ENCODE results near the gene ANKRD12.

ANKRD12 gene

GRCh38 chr18:9199681-9200080 is 63.1 kb downstream of the ANKRD12 start:
- no peak overlapping the region for H3K4me3 ChIP-seq (ENCODE audit: low read depth, low read length)
- DNase-seq (ENCODE audit: low read depth), result no peak
- TF ChIP-seq, protein P1, sequence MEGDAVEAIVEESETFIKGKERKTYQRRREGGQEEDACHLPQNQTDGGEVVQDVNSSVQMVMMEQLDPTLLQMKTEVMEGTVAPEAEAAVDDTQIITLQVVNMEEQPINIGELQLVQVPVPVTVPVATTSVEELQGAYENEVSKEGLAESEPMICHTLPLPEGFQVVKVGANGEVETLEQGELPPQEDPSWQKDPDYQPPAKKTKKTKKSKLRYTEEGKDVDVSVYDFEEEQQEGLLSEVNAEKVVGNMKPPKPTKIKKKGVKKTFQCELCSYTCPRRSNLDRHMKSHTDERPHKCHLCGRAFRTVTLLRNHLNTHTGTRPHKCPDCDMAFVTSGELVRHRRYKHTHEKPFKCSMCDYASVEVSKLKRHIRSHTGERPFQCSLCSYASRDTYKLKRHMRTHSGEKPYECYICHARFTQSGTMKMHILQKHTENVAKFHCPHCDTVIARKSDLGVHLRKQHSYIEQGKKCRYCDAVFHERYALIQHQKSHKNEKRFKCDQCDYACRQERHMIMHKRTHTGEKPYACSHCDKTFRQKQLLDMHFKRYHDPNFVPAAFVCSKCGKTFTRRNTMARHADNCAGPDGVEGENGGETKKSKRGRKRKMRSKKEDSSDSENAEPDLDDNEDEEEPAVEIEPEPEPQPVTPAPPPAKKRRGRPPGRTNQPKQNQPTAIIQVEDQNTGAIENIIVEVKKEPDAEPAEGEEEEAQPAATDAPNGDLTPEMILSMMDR (IDR thresholded peaks at IDR 0.05; ENCODE audit: low read depth, low read length, missing control alignments), result no peak

DNA sequence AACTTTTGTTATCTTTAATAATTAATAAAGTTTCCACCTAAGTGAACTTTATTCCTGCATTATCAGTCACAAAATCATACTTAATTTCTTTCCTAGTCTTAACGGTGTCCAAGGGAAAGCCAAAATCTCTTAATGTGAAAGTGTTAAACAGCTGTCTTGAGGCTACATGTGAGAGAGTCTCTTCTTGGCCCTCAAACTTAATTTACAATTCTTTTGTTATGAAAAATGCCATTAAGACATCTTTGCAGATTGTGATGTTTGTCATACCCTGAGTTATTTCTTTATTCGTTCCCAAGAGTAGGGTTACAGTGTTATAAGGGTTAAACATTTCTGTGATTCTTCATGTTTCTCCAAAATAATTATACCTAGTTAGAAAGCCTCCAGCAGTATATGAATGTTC is 64.6 kb downstream of the ANKRD12 start:
- TF ChIP-seq, protein P1 (IDR thresholded peaks at IDR 0.05; ENCODE audit: low read depth, low read length, missing control alignments), result no peak
- DNase-seq (ENCODE audit: low read depth), result no peak
- H3K4me3 ChIP-seq (ENCODE audit: low read depth, low read length), result no peak overlapping the region

- H3K4me3 ChIP-seq (ENCODE audit: low read depth, low read length), result no peak overlapping the region
- DNase-seq (ENCODE audit: low read depth), result no peak
- TF ChIP-seq, protein P1 (IDR thresholded peaks at IDR 0.05; ENCODE audit: low read depth, low read length, missing control alignments), result no peak
These were observed 68.1 kb downstream of the ANKRD12 start for GRCh38 chr18:9204659-9205058.

DNA sequence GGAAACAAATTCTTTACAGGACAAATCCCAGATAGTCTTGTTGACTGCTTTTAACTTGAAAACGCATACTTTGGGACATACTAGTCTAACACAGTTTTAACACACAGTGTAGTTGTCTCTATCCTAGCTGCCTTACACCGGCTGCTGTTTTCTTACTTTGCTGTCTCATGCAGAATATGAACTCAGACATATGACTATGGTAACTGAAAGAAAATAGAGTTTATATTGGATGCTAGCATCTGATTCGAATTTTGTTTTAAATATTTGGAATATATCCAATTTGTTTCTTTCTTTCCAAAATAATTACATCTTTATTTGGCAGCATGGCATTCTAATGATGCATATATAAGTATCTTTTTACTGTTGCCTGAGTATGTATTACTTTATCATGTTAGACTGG is 69.8 kb downstream of the ANKRD12 start:
- no peak overlapping the region for H3K4me3 ChIP-seq (ENCODE audit: low read depth, low read length)
- TF ChIP-seq, protein P1 (IDR thresholded peaks at IDR 0.05; ENCODE audit: low read depth, low read length, missing control alignments), result no peak
- no peak for DNase-seq (ENCODE audit: low read depth)

DNA sequence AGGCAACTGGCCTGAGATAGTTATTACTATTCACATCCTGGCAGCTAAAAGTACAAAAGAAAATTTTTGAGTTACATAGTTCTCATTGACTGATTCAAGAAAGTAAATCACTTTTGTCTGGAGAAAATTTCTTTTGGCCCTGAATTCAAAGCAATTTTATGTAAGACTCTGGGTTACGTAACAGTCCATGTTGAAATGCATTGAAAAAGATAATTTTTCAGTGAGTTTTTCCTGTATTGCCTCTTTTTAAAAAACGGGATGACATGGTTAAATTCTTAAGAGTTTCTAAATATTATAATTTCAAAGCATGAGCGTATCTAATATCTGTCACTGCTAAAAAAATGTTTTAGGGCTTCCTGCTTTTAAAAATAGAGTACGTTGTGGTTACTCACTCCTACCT is 72.7 kb downstream of the ANKRD12 start:
- DNase-seq (ENCODE audit: low read depth), result no peak
- TF ChIP-seq, protein P1 (IDR thresholded peaks at IDR 0.05; ENCODE audit: low read depth, low read length, missing control alignments), result no peak
- H3K4me3 ChIP-seq (ENCODE audit: low read depth, low read length), result no peak overlapping the region

DNA sequence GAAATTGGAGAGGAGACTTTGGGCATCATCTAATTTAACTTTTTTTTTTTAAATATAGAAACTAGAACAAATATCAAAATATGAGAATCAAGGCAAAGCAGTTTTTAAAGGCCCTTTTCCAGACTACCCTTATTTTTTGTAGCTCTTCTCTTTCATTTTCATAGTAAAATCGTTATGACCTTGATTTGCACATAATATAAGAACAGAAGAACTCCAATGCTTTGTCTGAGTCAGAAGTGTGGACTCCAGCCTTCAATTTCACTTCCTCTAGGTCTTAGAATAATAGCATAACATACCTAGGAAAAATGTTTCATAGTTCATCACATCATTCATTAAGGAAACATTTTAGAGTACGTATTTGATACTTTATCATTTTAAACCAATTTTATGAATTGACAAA is 74.4 kb downstream of the ANKRD12 start:
- DNase-seq (ENCODE audit: low read depth), result no peak
- TF ChIP-seq, protein P1 (IDR thresholded peaks at IDR 0.05; ENCODE audit: low read depth, low read length, missing control alignments), result no peak
- no peak overlapping the region for H3K4me3 ChIP-seq (ENCODE audit: low read depth, low read length)

DNA sequence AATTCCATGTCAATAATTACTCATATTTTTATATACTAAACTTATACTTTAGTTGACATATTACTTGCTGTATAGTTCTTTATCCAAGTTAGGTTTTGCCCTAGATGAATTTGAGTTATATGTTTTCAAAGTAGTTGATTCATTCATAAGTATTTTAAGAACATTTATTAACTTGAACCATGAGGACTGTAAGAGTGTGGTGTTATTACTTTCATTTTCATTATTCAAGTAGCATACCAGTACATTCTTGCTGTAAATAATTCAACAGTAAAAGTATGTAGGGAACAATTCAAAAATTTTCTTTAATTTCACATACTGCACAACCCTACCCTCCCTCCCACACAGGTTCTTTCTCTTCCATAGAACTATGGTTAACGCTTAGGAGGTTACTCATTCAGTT is 75.4 kb downstream of the ANKRD12 start:
- H3K4me3 ChIP-seq (ENCODE audit: low read depth, low read length), result no peak overlapping the region
- no peak for DNase-seq (ENCODE audit: low read depth)
- TF ChIP-seq, protein P1 (IDR thresholded peaks at IDR 0.05; ENCODE audit: low read depth, low read length, missing control alignments), result no peak
